Measurements from ENCODE around the gene TK2. TPM values are rescaled to one million over a fixed set of nuclear protein-coding genes. Genes with fewer than 3 reads are reported as not detected.

TK2 gene
- total RNA-seq, 3 donors from 2014 or later = 33.1 to 98.4 (median 40.4) TPM

DNA sequence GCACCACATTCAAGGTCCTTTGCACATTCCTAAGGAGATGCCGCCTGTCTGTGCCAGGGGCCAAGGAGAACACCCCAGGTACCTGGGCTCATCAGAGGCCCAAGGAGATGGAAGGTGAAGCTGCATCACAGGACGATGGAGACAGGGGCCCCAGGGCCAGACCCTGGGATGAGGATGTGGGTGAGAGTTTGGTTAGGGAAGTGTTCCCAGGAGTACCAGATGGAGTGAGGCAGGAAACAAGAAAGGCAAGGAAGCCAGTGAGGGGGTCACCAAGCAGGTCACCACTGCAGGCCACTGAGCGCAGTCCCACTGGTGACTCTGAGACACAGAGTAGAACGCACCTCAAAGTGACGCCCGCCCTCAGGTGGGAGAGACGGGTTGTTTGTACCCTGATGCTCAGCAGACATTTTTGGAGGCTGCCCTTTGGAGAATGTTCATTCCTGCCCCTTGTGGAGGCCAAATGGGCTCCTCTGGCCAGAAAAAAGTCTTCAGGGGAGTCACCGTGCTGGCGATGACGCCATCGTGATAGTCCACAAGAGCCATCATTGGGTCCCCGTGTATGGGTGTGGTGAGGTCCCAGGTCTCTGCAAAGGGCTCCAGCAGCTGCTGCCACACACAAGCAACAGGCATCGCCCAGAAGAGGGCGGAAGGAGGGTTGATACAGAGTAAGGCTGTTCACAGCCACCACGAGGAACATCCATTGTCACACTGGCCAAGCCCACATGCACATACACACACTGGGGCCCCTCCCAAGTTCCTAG, 65.3 kb downstream of the TK2 start:
- Histone ChIP-seq H3K27ac (no peak overlapping the region), H3K9me3 (no peaks in the 10 kb centered on the region), H3K4me3 (no peak overlapping the region), H3K36me3 (no peaks in the 10 kb centered on the region), H3K4me1 (peaks cover 6 to 8% of the 10 kb centered on the region in 2 donors), H3K27me3 (no peaks in the 10 kb centered on the region)
- no peak for TF ChIP-seq POLR2AphosphoS5 (IDR thresholded peaks at IDR 0.05)
- intact Hi-C loops (cut with DNase I; ENCODE audit: low total_unique reads) = loop anchor here (5.0 kb wide), 1 partner anchor 77 kb away; no protein-coding TSS in a partner anchor
- peak in 1 of 2 donors; percentile 8 for DNase-seq (ENCODE audit: low spot score in 2 of 2)

DNA sequence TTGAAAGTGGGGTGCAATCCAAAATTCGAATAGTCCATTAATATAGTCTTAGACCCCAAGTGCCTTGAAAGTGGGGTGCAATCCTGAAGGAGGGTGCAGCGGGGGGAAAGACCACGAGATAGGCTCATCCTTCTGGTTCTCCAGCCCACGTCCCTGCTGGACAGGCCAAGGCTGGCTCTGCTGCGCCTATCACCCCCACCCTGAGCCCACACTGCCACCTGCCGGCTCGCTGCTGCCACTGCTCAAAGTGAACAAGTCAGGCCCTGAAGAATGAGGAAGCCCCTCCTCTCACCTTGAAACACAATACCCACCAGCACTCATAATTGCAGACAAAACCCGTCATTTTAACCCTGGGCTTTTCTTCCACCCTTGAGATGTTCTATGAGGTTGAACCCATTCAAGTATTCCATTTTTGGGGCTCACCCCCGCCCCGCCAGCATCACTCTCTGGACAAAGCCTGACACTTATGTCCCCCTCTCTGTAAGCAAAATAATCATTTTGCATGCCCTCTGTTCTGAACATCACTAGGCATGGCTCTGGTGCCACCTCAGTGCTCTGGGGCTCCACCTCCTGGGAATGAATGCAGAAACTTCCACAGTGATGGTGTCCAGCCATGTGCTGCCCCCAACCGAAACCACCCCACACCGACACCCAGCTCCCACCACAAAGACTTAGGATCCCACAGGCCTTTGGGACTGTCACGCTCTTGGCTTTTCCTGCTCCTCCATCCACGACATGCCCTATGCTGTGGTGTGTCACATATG, 66.1 kb downstream of the TK2 start:
- TF ChIP-seq POLR2A (IDR thresholded peaks at IDR 0.05) = no peak
- peak; percentile 40 to 93 (median 84) for TF ChIP-seq CTCF (IDR thresholded peaks at IDR 0.05)
- intact Hi-C loops (cut with DNase I; ENCODE audit: low total_unique reads) = loop anchor here (5.0 kb wide), 1 partner anchor 77 kb away; no protein-coding TSS in a partner anchor
- Histone ChIP-seq H3K27ac (no peak overlapping the region), H3K4me3 (no peak overlapping the region), H3K36me3 (no peaks in the 10 kb centered on the region), H3K9me3 (no peaks in the 10 kb centered on the region), H3K4me1 (peaks cover 6 to 8% of the 10 kb centered on the region in 2 donors), H3K27me3 (no peaks in the 10 kb centered on the region)
- DNase-seq (ENCODE audit: low spot score in 2 of 2) = peak; percentile 60 to 80

GRCh38 chr16:66481943-66482390, 68.0 kb downstream of the TK2 start:
- Histone ChIP-seq H3K36me3 (no peaks in the 10 kb centered on the region), H3K4me3 (no peak overlapping the region), H3K27me3 (no peaks in the 10 kb centered on the region), H3K9me3 (no peaks in the 10 kb centered on the region), H3K27ac (no peak overlapping the region), H3K4me1 (peaks cover 4 to 5% of the 10 kb centered on the region in 2 donors)
- intact Hi-C loops (cut with DNase I; ENCODE audit: low total_unique reads) = loop anchor here (5.0 kb wide), 1 partner anchor 75 kb away; no protein-coding TSS in a partner anchor
- DNase-seq (ENCODE audit: low spot score in 2 of 2) = peak in 1 of 2 donors; percentile 7
- no peak for TF ChIP-seq POLR2AphosphoS5 (IDR thresholded peaks at IDR 0.05)
- TF ChIP-seq POLR2A (IDR thresholded peaks at IDR 0.05) = no peak
- TF ChIP-seq CTCF (IDR thresholded peaks at IDR 0.05) = no peak

DNA sequence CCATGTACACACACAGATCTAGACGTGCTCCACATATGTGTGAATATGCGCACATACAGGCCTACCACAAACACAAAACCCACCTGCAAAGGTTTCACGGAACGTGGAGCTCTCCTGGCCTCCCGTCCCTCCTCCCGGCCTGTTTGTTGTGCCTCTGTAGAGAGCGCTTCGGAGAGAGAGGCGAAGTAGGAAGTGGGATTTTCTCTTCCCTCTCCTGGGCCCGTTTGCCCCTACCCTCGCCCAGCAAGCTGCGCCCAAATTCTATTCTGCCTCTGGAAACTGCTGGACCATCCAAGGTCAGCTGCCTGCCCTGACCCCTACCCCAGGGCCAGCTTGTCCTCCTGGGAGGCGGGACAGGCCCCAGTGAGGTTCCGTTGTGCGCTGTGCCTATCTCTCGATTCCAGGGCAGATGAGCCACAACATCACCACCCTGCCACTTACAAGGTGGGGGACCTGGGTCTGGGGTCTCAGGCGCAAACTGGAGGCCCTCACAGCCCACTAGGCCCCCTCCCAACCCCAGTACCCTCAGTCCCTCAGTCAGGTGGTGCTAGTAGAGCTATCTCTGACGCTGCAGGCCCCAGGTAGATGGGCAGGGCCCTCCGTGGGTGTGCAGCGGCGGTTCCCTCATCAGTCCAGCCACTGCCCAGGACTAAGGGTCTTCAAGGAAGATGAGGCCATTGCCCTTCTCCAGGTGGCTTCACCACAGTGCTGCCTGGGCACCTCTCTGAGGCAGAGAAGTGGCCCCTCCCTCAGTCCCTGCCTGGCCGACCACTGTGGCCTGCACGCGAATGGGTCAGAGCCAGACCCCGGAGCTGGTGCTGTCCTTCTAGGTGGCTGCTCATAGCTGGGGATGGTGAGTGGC, 68.6 kb downstream of the TK2 start:
- peak in 1 of 2 donors; percentile 45 for DNase-seq (ENCODE audit: low spot score in 2 of 2)
- Histone ChIP-seq H3K9me3 (no peaks in the 10 kb centered on the region), H3K27me3 (no peaks in the 10 kb centered on the region), H3K4me3 (no peak overlapping the region), H3K36me3 (no peaks in the 10 kb centered on the region), H3K4me1 (no peaks in the 10 kb centered on the region), H3K27ac (no peak overlapping the region)
- TF ChIP-seq CTCF (IDR thresholded peaks at IDR 0.05) (no peak), POLR2AphosphoS5 (IDR thresholded peaks at IDR 0.05) (no peak), POLR2A (IDR thresholded peaks at IDR 0.05) (no peak)
- intact Hi-C loops (cut with DNase I; ENCODE audit: low total_unique reads) = loop anchor here (5.0 kb wide), 1 partner anchor 74 kb away; no protein-coding TSS in a partner anchor

Data from breast epithelium (tissue), 4 donors.